ENCODE results near the gene JAZF1.

DNA sequence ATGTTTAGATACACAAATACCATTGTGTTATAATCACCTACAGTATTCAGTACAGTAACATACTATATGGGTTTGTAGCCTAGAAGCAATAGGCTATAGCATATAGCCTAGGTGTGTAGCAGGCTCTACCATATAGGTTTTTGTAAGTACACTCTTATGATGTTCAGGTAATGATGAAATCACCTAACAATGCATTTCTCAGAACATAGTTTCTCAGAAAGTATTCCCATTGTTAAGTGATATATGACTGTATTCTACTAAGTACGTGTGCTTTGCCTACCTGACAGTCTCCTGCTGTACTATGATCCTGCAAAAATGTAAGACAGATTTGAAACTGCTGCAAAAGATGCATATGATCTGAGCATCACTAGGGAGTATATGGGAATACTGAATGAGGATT lies 137.9 kb downstream of the JAZF1 start:
- TF ChIP-seq YY1 (IDR thresholded peaks at IDR 0.05; ENCODE audit: insufficient read depth, insufficient read length): no peak
- no peak for TF ChIP-seq ZNF274 (IDR thresholded peaks at IDR 0.05; ENCODE audit: low read depth, low read length)
- no peak for TF ChIP-seq SUZ12 (IDR thresholded peaks at IDR 0.05; ENCODE audit: extremely low read depth, insufficient read depth, insufficient read length)
